ENCODE results near the gene POLR2L.

DNA sequence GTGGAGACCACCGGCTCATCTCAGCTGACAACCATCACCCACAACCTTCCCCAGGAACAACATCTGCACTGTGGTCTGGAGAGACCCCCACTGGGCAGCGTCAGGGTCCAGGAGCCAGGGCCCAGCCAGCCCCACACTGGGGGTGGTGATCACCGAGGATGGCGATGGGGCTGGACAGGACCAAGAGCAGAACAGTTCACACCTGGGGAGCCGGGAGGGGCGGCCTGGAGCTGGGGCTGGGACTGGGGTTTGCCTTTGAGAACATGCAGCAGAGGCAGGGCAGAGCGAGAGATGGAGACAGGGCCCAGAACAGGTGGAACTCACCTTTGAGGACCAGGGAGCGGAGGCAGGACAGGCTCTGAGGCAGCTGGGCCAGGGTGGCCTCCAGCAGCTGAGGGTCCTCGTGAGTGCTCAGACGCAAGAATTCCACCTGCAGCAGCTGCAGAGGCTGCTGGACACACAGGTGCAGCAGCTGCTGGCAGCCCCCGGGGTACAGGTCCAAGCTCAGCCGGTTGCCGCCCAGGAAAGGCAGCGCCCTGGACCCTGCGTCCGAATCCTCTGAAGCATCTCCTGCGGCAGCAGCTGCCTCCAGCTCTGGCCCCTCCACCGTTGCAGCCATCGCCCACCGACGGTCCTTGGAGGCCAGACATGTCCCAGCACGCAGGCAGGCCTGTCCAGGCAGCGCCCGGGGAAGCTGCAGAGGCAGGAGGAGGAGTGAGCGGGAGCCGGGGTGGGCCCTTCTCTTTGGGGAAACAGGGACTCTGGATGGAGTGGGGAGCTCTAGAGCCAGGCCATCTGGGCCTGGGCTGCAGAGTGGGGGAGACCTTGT, 38.3 kb downstream of the POLR2L start:
- TF ChIP-seq POLR2A (IDR thresholded peaks at IDR 0.05; ENCODE audit: low read length) (no peak), GATA1 (IDR thresholded peaks at IDR 0.05; ENCODE audit: low read depth, low read length) (no peak)

All from erythroblast (primary cell).